HG03135 (cell line): Measurements from ENCODE around the gene GLI1.
"Not testable (repeated sequence)": the region's sequence is repeated elsewhere in the genome, so short reads cannot be mapped to it uniquely, and the experiment has no call there.

ENCODE experiments used
- ATAC-seq: cut with Tn5 transposase; IDR thresholded peaks from one replicate; pipeline ENCODE4 v1.9.1; 2021; ENCODE audit warnings: mild to moderate bottlenecking, moderate library complexity; ENCODE audit not compliant: unreplicated experiment

Gene GLI1

GRCh38 chr12:57496822-57497221 lies 37.2 kb downstream of the GLI1 start:
- no peak for ATAC-seq

GRCh38 chr12:57497223-57498131 lies 37.9 kb downstream of the GLI1 start:
- no peak for ATAC-seq

GRCh38 chr12:57498132-57498502 lies 38.5 kb downstream of the GLI1 start:
- no peak for ATAC-seq

GRCh38 chr12:57498571-57498970 lies 39.0 kb downstream of the GLI1 start:
- ATAC-seq: no peak

GRCh38 chr12:57500213-57500612 lies 40.6 kb downstream of the GLI1 start:
- no peak for ATAC-seq

GRCh38 chr12:57502311-57502969 lies 42.9 kb downstream of the GLI1 start:
- ATAC-seq: not testable (repeated sequence)

- ATAC-seq: not testable (repeated sequence)
Measured at GRCh38 chr12:57506541-57506940, 47.0 kb downstream of the GLI1 start.

- not testable (repeated sequence) for ATAC-seq
Measured at GRCh38 chr12:57507796-57508195, 48.2 kb downstream of the GLI1 start.

GRCh38 chr12:57511161-57511560 lies 51.6 kb downstream of the GLI1 start:
- no peak for ATAC-seq

- no peak for ATAC-seq
Measured at GRCh38 chr12:57511588-57512325, 52.2 kb downstream of the GLI1 start.

- ATAC-seq: no peak
Measured at GRCh38 chr12:57512665-57513064, 53.1 kb downstream of the GLI1 start.

GRCh38 chr12:57513266-57513665 lies 53.7 kb downstream of the GLI1 start:
- no peak for ATAC-seq

- not testable (repeated sequence) for ATAC-seq
Measured at GRCh38 chr12:57513677-57514076, 54.1 kb downstream of the GLI1 start.

GRCh38 chr12:57514246-57514645 lies 54.7 kb downstream of the GLI1 start:
- not testable (repeated sequence) for ATAC-seq

- ATAC-seq: no peak
Measured at GRCh38 chr12:57514720-57515407, 55.3 kb downstream of the GLI1 start.

GRCh38 chr12:57515408-57515933 lies 55.9 kb downstream of the GLI1 start:
- ATAC-seq: no peak

GRCh38 chr12:57515934-57516541 lies 56.5 kb downstream of the GLI1 start:
- ATAC-seq: no peak

- no peak for ATAC-seq
Measured at GRCh38 chr12:57516617-57517153, 57.1 kb downstream of the GLI1 start.

- no peak for ATAC-seq
Measured at GRCh38 chr12:57517187-57517586, 57.6 kb downstream of the GLI1 start.

GRCh38 chr12:57517718-57518117 lies 58.1 kb downstream of the GLI1 start:
- not testable (repeated sequence) for ATAC-seq
